ENCODE measurements around the gene RAB29.

The RAB29 gene

DNA sequence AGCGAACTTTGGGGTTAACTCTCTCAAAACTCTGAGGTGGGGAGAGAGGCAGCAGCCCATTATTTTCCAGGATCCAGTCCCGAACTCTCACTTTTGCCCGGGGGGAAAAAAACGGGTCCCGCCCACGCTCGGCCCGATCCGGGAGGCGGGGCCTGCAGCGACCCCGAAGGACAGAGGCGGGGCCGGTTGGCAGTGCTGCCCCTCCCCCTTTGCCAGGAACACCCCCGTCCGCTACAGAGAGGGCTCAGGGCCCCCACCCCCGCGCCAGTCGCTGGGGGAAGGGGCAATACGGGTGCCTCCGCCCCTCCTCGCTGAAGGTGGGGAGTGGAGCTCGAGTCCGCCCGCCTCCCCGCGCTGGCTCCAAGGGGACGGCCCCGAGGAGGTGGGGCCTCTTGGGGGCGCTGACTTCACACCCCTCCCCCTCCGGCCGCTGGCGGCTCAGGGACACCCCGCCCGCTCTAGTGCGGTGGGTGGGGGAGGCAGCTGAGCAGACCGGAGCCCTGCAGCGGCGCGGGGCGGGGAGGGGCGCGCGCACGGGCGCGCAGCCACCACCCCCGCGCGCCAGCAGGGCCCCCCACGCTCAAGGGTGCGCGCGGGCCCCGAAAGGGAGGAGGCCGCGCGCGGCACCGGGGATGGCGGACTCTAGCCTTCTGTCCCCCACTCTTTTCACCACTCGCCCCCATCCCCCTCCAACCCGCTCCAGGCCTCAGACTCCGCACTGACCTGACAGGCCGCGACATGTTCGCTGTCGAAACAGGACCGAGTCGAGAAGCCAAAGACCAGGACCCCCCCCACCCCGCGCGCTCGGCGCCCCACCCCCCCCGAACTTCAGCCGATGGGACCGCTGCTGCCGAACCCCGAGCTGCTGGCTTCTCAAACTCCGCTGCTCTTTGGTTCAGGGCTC is 25.8 kb downstream of the RAB29 start:
- H3K9me3 ChIP-seq (ENCODE audit: insufficient read depth, low read length), result no peaks in the 10 kb centered on the region
- DNase-seq (ENCODE audit: low read depth, low spot score), result peak; percentile 98
- no peaks in the 10 kb centered on the region for H3K27me3 ChIP-seq (ENCODE audit: insufficient read depth, insufficient read length)
- TF ChIP-seq YY1 (IDR thresholded peaks at IDR 0.05; ENCODE audit: insufficient read depth, insufficient read length), result no peak
- no peak for TF ChIP-seq ZNF274 (IDR thresholded peaks at IDR 0.05; ENCODE audit: low read depth, low read length)
- no peak for TF ChIP-seq SUZ12 (IDR thresholded peaks at IDR 0.05; ENCODE audit: extremely low read depth, insufficient read depth, insufficient read length)
- H3K36me3 ChIP-seq (ENCODE audit: insufficient read depth, insufficient read length, low read length), result peaks cover 24% of the 10 kb centered on the region
- no peaks in the 10 kb centered on the region for H3K4me1 ChIP-seq (ENCODE audit: insufficient read depth, insufficient read length)
- H3K9ac ChIP-seq (ENCODE audit: insufficient read length, low read depth), result peak overlapping the region; percentile 93
- peak overlapping the region; percentile 87 for H3K4me3 ChIP-seq (ENCODE audit: insufficient read length, low read depth)

DNA sequence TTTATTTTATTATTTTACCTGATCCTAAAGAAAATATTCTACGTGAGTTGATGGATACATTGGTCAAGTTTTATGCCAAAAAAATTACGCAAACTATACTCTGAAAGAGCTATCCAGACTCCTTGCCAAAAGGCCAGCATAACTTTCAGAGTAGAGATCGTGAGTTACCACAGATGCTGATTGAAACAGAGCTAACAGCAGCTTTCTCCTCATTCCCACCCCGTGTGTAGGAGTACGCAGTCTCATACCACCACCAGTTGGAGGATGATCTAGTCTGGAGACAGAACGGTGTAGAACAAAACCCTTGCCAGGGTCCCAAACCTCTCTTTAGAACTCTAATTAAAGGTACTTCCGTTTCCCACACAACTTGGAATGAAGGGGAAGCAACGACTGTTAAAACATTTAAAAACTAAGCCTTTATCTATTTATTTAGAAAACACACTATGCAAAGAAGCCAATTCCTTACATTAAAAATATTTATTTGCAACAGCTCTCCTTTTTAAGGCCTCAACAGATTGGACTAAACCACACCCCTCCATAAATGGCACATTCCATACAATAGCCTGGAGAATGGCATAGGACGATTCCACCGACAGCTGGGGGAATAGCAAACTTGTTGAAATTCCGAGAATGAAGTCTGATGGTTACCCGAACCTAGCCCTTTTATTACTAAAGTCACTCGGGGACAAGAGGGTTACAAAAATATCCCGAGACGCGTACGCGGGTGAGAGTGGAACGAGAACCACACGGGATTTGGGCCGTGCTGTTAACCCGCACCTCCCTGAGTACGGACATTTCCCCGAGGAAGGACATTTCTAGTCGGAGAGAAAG is 26.7 kb downstream of the RAB29 start:
- Histone ChIP-seq H3K4me3 (ENCODE audit: insufficient read length, low read depth) (peak overlapping the region; percentile 87), H3K9ac (ENCODE audit: insufficient read length, low read depth) (peak overlapping the region; percentile 93), H3K27me3 (ENCODE audit: insufficient read depth, insufficient read length) (no peaks in the 10 kb centered on the region), H3K9me3 (ENCODE audit: insufficient read depth, low read length) (no peaks in the 10 kb centered on the region), H3K36me3 (ENCODE audit: insufficient read depth, insufficient read length, low read length) (peaks cover 24% of the 10 kb centered on the region), H3K4me1 (ENCODE audit: insufficient read depth, insufficient read length) (no peaks in the 10 kb centered on the region)
- TF ChIP-seq ZNF274 (IDR thresholded peaks at IDR 0.05; ENCODE audit: low read depth, low read length), result no peak
- no peak for TF ChIP-seq SUZ12 (IDR thresholded peaks at IDR 0.05; ENCODE audit: extremely low read depth, insufficient read depth, insufficient read length)
- TF ChIP-seq YY1 (IDR thresholded peaks at IDR 0.05; ENCODE audit: insufficient read depth, insufficient read length), result no peak
- no peak for DNase-seq (ENCODE audit: low read depth, low spot score)

- DNase-seq (ENCODE audit: low read depth, low spot score), result no peak
- no peaks in the 10 kb centered on the region for H3K9me3 ChIP-seq (ENCODE audit: insufficient read depth, low read length)
- H3K27me3 ChIP-seq (ENCODE audit: insufficient read depth, insufficient read length), result no peaks in the 10 kb centered on the region
- no peaks in the 10 kb centered on the region for H3K4me1 ChIP-seq (ENCODE audit: insufficient read depth, insufficient read length)
- H3K4me3 ChIP-seq (ENCODE audit: insufficient read length, low read depth), result peak overlapping the region; percentile 87
- TF ChIP-seq ZNF274 (IDR thresholded peaks at IDR 0.05; ENCODE audit: low read depth, low read length) (no peak), YY1 (IDR thresholded peaks at IDR 0.05; ENCODE audit: insufficient read depth, insufficient read length) (no peak), SUZ12 (IDR thresholded peaks at IDR 0.05; ENCODE audit: extremely low read depth, insufficient read depth, insufficient read length) (no peak)
- H3K36me3 ChIP-seq (ENCODE audit: insufficient read depth, insufficient read length, low read length), result peaks cover 27% of the 10 kb centered on the region
- H3K9ac ChIP-seq (ENCODE audit: insufficient read length, low read depth), result peak overlapping the region; percentile 47
Observed at GRCh38 chr1:205746757-205747412, 28.4 kb downstream of the RAB29 start.

DNA sequence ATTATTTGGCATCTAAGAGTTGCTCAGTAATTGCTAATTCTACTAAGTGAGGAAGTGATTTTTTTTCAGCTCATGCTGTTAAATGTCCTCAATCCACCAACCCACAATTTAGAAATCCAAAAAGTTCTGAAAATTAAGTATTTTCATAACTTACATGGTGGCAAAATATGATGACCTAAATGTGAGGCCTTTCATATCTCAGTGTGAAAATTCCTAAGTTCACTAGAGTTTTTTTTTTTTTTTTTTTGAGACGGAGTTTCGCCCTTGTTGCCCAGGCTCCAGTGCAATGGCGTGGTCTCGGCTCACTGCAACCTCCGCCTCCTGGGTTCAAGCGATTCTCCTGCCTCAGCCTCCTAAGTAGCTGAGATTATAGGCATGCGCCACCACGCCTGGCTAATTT is 30.9 kb downstream of the RAB29 start:
- H3K36me3 ChIP-seq (ENCODE audit: insufficient read depth, insufficient read length, low read length), result peaks cover 44% of the 10 kb centered on the region
- DNase-seq (ENCODE audit: low read depth, low spot score), result no peak
- no peak overlapping the region for H3K9ac ChIP-seq (ENCODE audit: insufficient read length, low read depth)
- H3K9me3 ChIP-seq (ENCODE audit: insufficient read depth, low read length), result no peaks in the 10 kb centered on the region
- no peak overlapping the region for H3K4me3 ChIP-seq (ENCODE audit: insufficient read length, low read depth)
- no peaks in the 10 kb centered on the region for H3K4me1 ChIP-seq (ENCODE audit: insufficient read depth, insufficient read length)
- TF ChIP-seq ZNF274 (IDR thresholded peaks at IDR 0.05; ENCODE audit: low read depth, low read length), result no peak
- TF ChIP-seq SUZ12 (IDR thresholded peaks at IDR 0.05; ENCODE audit: extremely low read depth, insufficient read depth, insufficient read length), result no peak
- no peak for TF ChIP-seq YY1 (IDR thresholded peaks at IDR 0.05; ENCODE audit: insufficient read depth, insufficient read length)
- H3K27me3 ChIP-seq (ENCODE audit: insufficient read depth, insufficient read length), result no peaks in the 10 kb centered on the region

DNA sequence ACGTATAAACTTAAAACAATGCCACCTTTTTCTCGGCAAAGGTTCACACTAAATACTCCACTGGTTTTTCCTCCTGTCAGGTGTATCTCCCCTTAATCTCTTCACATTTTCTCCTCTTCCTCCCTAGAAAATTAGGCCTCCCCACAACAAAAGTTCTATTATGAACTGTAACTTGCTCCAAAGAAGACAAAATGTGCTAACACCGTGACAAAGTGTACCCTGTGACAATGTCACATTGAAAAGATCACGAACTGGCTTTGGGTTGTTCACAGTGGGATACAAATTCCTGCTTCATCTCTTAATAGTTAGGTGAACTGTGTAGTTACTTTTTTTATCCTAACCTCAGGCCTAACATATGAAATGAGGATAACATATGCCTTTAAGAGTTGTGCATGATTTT is 31.3 kb downstream of the RAB29 start:
- Histone ChIP-seq H3K4me1 (ENCODE audit: insufficient read depth, insufficient read length) (no peaks in the 10 kb centered on the region), H3K36me3 (ENCODE audit: insufficient read depth, insufficient read length, low read length) (peaks cover 44% of the 10 kb centered on the region), H3K27me3 (ENCODE audit: insufficient read depth, insufficient read length) (no peaks in the 10 kb centered on the region), H3K9me3 (ENCODE audit: insufficient read depth, low read length) (no peaks in the 10 kb centered on the region), H3K9ac (ENCODE audit: insufficient read length, low read depth) (no peak overlapping the region), H3K4me3 (ENCODE audit: insufficient read length, low read depth) (no peak overlapping the region)
- DNase-seq (ENCODE audit: low read depth, low spot score), result no peak
- TF ChIP-seq ZNF274 (IDR thresholded peaks at IDR 0.05; ENCODE audit: low read depth, low read length) (no peak), SUZ12 (IDR thresholded peaks at IDR 0.05; ENCODE audit: extremely low read depth, insufficient read depth, insufficient read length) (no peak), YY1 (IDR thresholded peaks at IDR 0.05; ENCODE audit: insufficient read depth, insufficient read length) (no peak)

DNA sequence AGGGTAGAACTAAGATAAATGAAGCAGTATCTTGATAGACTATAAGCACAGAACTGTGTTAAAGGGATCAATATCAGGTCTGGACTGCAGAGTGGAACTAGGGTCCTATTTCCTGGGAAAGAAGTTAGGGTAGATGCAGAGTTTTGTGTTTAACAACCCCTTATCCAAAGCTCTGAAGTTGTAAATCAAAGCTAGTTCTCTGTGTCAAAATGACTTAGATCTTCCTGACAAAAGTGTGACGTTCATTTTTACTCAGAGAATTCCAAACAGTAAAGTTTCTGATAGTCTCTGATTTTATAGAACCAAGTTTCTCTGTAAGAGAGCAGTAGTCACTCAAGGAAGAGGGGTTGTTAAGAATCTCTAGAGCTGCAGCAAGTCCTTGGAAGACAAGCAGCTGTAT is 33.6 kb downstream of the RAB29 start:
- Histone ChIP-seq H3K36me3 (ENCODE audit: insufficient read depth, insufficient read length, low read length) (peaks cover 32% of the 10 kb centered on the region), H3K27me3 (ENCODE audit: insufficient read depth, insufficient read length) (no peaks in the 10 kb centered on the region), H3K4me3 (ENCODE audit: insufficient read length, low read depth) (no peak overlapping the region), H3K4me1 (ENCODE audit: insufficient read depth, insufficient read length) (no peaks in the 10 kb centered on the region), H3K9ac (ENCODE audit: insufficient read length, low read depth) (no peak overlapping the region), H3K9me3 (ENCODE audit: insufficient read depth, low read length) (no peaks in the 10 kb centered on the region)
- no peak for DNase-seq (ENCODE audit: low read depth, low spot score)
- TF ChIP-seq ZNF274 (IDR thresholded peaks at IDR 0.05; ENCODE audit: low read depth, low read length), result no peak
